OCI-LY1 (cell line): ENCODE measurements around the gene MLLT1.

ENCODE experiments used
- H2AFZ ChIP-seq: fragments of 200-600 bp; sonication (generic), shearing (Covaris generic); 2 replicates; pipeline ENCODE4 v1.6.0; 2014; ENCODE audit warnings: antibody characterized with exemption, mild to moderate bottlenecking, low read length
- H3F3A ChIP-seq: fragments of 200-600 bp; sonication (generic), shearing (Covaris generic); 2 replicates; pipeline ENCODE4 v1.6.0; 2014; ENCODE audit warnings: mild to moderate bottlenecking, antibody characterized with exemption, low read length, moderate library complexity; ENCODE audit not compliant: insufficient read depth
- H3K27ac ChIP-seq: fragments of 200-600 bp; sonication (generic); 2 replicates; pipeline ENCODE4 v1.5.1; 2014; ENCODE audit warnings: low read length, mixed run types, mild to moderate bottlenecking, low read depth; ENCODE audit not compliant: poor library complexity, severe bottlenecking
- H3K27me3 ChIP-seq: fragments of 200-600 bp; sonication (generic); 2 replicates; pipeline ENCODE4 v1.6.0; 2014; ENCODE audit warnings: antibody characterized with exemption, mild to moderate bottlenecking, low read length, moderate library complexity; ENCODE audit not compliant: insufficient read depth
- H3K36me3 ChIP-seq: fragments of 200-600 bp; sonication (generic); 2 replicates; pipeline ENCODE4 v1.6.1; 2014; ENCODE audit warnings: mild to moderate bottlenecking, antibody characterized with exemption, low read length, moderate library complexity, mixed read lengths; ENCODE audit not compliant: insufficient read depth
- H3K4me1 ChIP-seq: fragments of 200-600 bp; sonication (generic); 2 replicates; pipeline ENCODE4 v1.5.1; 2014; ENCODE audit warnings: mild to moderate bottlenecking, low read length, moderate library complexity; ENCODE audit not compliant: insufficient read depth, severe bottlenecking
- H3K4me2 ChIP-seq: fragments of 200-600 bp; sonication (generic), shearing (Covaris generic); 2 replicates; pipeline ENCODE4 v1.6.1; 2014; ENCODE audit warnings: low read length
- H3K4me3 ChIP-seq: fragments of 200-600 bp; sonication (generic); 2 replicates; pipeline ENCODE4 v1.5.1; 2014; ENCODE audit warnings: low read length, low read depth, mild to moderate bottlenecking, mixed read lengths; ENCODE audit not compliant: poor library complexity, severe bottlenecking
- H3K79me2 ChIP-seq: fragments of 200-600 bp; shearing (Covaris generic); 2 replicates; pipeline ENCODE4 v1.6.1; 2016; ENCODE audit warnings: mixed run types, low read length, mixed read lengths; ENCODE audit not compliant: insufficient read depth
- H3K9ac ChIP-seq: fragments of 200-600 bp; sonication (generic), shearing (Covaris generic); 2 replicates; pipeline ENCODE4 v1.6.1; 2014; ENCODE audit warnings: mild to moderate bottlenecking, low read length, mixed read lengths
- H3K9me2 ChIP-seq: fragments of 200-600 bp; sonication (generic), shearing (Covaris generic); 2 replicates; pipeline ENCODE4 v1.6.1; 2014; ENCODE audit warnings: low read depth, mild to moderate bottlenecking, low read length, mixed read lengths
- H3K9me3 ChIP-seq: fragments of 200-600 bp; shearing (Covaris generic); 2 replicates; pipeline ENCODE4 v1.6.1; 2014; ENCODE audit warnings: low read length, mixed read lengths
- H4K20me1 ChIP-seq: fragments of 200-600 bp; sonication (generic), shearing (Covaris generic); 2 replicates; pipeline ENCODE4 v1.6.0; 2016; ENCODE audit warnings: mild to moderate bottlenecking, low read length; ENCODE audit not compliant: insufficient read depth
- EZH2 ChIP-seq: fragments of 200-600 bp; sonication (generic), shearing (Covaris generic); IDR thresholded peaks from 2 replicates; pipeline ENCODE4 v1.8.0; 2017; ENCODE audit warnings: borderline replicate concordance, mixed run types, mild to moderate bottlenecking, antibody characterized with exemption, low read length, moderate library complexity, mixed read lengths
- TF ChIP-seq, protein P1 (sequence below): fragments of 200-600 bp; sonication (generic), shearing (Covaris generic); IDR thresholded peaks from 2 replicates; pipeline ENCODE4 v1.5.1; 2017; ENCODE audit warnings: mild to moderate bottlenecking, antibody characterized with exemption, low read length, moderate library complexity, mixed read lengths

Gene MLLT1

DNA sequence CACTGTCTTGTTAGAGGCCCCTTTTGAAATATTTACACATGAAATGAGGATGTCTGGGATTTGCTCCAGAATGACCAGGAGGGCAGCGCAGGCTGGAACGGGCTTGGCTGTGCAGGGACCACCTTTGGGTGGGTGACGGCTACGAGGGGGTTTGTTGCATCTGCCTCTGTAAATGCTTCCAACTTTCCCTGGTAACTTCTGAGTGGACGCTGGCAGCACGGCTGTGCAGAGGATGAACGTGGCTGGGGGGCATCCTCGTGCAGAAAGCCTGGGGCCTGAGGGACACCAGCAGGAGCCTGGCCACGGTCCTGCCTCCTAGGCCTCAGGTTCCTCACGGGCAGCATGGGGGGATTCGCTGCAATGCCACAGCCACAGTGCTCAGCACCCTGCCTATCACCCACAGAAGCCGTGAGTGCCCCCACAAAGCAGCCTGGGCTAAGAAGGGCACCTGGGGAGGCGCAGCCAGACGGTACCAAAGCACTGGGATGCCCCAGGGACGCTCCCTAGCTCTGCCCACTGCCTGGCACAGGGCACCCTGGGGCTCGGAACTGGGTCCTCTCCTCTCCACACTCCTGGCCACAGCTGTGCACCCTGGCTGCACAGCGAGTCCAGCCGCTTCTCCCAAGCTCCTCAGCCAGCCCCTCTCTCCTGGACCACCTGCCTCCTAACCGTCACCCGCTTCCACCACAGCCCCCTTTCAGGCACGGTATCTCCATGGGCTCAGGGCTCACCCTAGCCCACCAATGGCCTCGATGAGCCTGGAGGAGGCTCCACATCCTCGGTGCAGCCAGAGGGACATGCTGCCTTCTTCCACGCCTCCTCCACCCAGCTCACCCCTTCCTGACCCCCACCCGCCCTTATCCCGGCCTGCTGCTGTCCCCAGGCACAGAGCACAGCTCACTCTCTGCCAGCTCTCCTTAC is 44.5 kb downstream of the MLLT1 start:
- no peak overlapping the region for H2AFZ ChIP-seq
- no peak overlapping the region for H3K4me2 ChIP-seq
- H3F3A ChIP-seq: no peaks in the 10 kb centered on the region
- no peaks in the 10 kb centered on the region for H3K9me2 ChIP-seq
- H3K4me1 ChIP-seq: no peaks in the 10 kb centered on the region
- H3K9ac ChIP-seq: no peak overlapping the region
- H3K79me2 ChIP-seq: no peaks in the 10 kb centered on the region; the same call in 1 of the 2 replicates
- TF ChIP-seq, protein P1, sequence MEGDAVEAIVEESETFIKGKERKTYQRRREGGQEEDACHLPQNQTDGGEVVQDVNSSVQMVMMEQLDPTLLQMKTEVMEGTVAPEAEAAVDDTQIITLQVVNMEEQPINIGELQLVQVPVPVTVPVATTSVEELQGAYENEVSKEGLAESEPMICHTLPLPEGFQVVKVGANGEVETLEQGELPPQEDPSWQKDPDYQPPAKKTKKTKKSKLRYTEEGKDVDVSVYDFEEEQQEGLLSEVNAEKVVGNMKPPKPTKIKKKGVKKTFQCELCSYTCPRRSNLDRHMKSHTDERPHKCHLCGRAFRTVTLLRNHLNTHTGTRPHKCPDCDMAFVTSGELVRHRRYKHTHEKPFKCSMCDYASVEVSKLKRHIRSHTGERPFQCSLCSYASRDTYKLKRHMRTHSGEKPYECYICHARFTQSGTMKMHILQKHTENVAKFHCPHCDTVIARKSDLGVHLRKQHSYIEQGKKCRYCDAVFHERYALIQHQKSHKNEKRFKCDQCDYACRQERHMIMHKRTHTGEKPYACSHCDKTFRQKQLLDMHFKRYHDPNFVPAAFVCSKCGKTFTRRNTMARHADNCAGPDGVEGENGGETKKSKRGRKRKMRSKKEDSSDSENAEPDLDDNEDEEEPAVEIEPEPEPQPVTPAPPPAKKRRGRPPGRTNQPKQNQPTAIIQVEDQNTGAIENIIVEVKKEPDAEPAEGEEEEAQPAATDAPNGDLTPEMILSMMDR: no peak
- no peak for TF ChIP-seq EZH2
- no peak overlapping the region for H3K4me3 ChIP-seq
- H3K27ac ChIP-seq: no peak overlapping the region
- H4K20me1 ChIP-seq: no peaks in the 10 kb centered on the region
- no peaks in the 10 kb centered on the region for H3K9me3 ChIP-seq
- H3K27me3 ChIP-seq: no peaks in the 10 kb centered on the region
- peaks cover 5% of the 10 kb centered on the region; the same call in 1 of the 2 replicates for H3K36me3 ChIP-seq

DNA sequence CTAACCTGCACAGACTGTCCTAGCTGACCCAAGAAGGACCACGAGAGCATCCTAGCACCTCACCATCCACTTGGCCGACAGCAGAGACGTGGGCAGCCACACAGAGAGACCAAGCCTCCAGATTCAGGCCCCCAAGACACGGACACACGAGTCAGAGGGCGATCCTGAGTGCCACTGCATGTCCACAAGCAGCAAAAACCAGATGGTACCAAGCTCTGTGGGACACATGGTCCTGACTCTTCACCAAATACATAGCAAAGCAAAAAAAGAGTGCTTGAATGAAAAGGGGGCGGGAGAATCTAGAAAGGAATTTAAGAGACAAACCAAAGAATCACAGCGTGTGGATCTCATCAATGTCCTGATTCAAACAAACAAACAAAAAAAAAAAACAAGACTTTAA is 45.2 kb downstream of the MLLT1 start:
- TF ChIP-seq, protein P1: no peak
- no peak for TF ChIP-seq EZH2
- no peaks in the 10 kb centered on the region for H4K20me1 ChIP-seq
- no peaks in the 10 kb centered on the region for H3F3A ChIP-seq
- H3K4me2 ChIP-seq: no peak overlapping the region
- no peaks in the 10 kb centered on the region for H3K4me1 ChIP-seq
- H3K27ac ChIP-seq: no peak overlapping the region
- H3K36me3 ChIP-seq: peaks cover 6% of the 10 kb centered on the region; the same call in 1 of the 2 replicates
- no peaks in the 10 kb centered on the region for H3K9me2 ChIP-seq
- H3K9ac ChIP-seq: no peak overlapping the region
- no peak overlapping the region for H3K4me3 ChIP-seq
- no peaks in the 10 kb centered on the region; the same call in 1 of the 2 replicates for H3K79me2 ChIP-seq
- no peaks in the 10 kb centered on the region for H3K9me3 ChIP-seq
- no peaks in the 10 kb centered on the region for H3K27me3 ChIP-seq
- no peak overlapping the region for H2AFZ ChIP-seq

DNA sequence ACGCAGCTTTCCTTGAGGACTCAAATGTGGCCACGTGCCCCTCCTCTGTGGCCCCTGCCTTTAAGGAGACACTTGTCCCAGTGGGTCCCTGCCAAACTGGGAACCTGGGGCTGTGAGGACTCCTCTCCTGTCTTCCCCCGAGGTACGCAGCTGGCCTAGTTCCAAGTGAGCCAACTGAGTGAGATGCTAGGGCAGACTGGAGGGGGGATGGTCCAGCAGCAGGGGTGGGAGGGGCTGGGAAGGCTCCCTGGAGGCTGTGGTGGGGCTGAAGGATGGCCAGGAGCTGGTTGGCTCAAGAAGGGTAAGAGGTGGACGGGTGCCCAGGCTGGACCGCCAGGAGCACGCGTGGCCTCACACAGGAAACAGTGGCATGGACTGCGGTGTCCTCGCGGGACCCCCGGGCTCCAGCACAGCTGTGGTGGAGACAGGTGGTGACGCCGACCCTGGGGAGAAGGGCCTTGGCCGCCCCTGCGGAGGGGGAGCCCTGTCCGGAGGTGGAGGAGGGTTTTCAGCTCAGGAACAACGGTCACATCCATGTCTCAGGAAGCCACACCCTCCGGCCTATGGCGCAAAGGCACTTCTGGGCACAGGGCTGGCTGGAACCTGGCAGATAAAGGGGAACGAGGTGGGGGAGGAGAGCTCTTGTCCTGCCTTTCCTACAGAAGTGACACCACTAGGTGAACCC is 45.8 kb downstream of the MLLT1 start:
- H3K27me3 ChIP-seq: no peaks in the 10 kb centered on the region
- no peak overlapping the region for H3K4me3 ChIP-seq
- no peaks in the 10 kb centered on the region for H3K9me2 ChIP-seq
- H3K9ac ChIP-seq: no peak overlapping the region
- H4K20me1 ChIP-seq: no peaks in the 10 kb centered on the region
- no peak overlapping the region for H2AFZ ChIP-seq
- TF ChIP-seq, protein P1: no peak
- TF ChIP-seq EZH2: no peak
- no peaks in the 10 kb centered on the region for H3K79me2 ChIP-seq
- H3K9me3 ChIP-seq: no peaks in the 10 kb centered on the region
- no peak overlapping the region for H3K4me2 ChIP-seq
- no peak overlapping the region for H3K27ac ChIP-seq
- H3K4me1 ChIP-seq: no peaks in the 10 kb centered on the region
- peaks cover 12% of the 10 kb centered on the region; the same call in 1 of the 2 replicates for H3K36me3 ChIP-seq
- no peaks in the 10 kb centered on the region for H3F3A ChIP-seq
